Kidney (tissue), 22 donors: ENCODE measurements around the gene TRIM33. TPM values are rescaled to one million over a fixed set of nuclear protein-coding genes. Genes with fewer than 3 reads are reported as not detected.

Experiments
- DNase-seq, 5 donors: peaks; one replicate each; pipeline ENCODE4 v3.0.0-alpha.2; 2013 to 2020
- FAIRE-seq: peaks from 2 replicates; lab custom pipeline; 2012; peaks lifted over from hg19 to GRCh38; lab: Jason Lieb, UNC
- H3K27ac ChIP-seq, 2 donors: one replicate each; pipeline ENCODE4 v1.7.0; 2013; ENCODE audit warnings: low read depth in 2 of 2, low read length in 2 of 2, inconsistent platforms in 1 of 2
- H3K27me3 ChIP-seq: one replicate; pipeline ENCODE4 v1.7.1; 2013; ENCODE audit warnings: low read length, inconsistent platforms; ENCODE audit not compliant: control insufficient read depth, insufficient read depth
- H3K36me3 ChIP-seq, 3 donors: one replicate each; pipeline versions ENCODE4 v1.7.0 to v1.7.1; 2013; ENCODE audit warnings: low read length in 3 of 3, control low read depth in 1 of 3, inconsistent platforms in 1 of 3; ENCODE audit not compliant: insufficient read depth in 3 of 3, control insufficient read depth in 2 of 3
- H3K4me1 ChIP-seq, 3 donors: one replicate each; pipeline versions ENCODE4 v1.7.0 to v1.7.1; 2013; ENCODE audit warnings: low read length in 3 of 3, inconsistent platforms in 1 of 3, low read depth in 1 of 3; ENCODE audit not compliant: control insufficient read depth in 2 of 3, insufficient read depth in 2 of 3
- H3K4me3 ChIP-seq, 3 donors: one replicate each; pipeline versions ENCODE4 v1.7.0 to v1.8.1; 2013; ENCODE audit warnings: low read length in 3 of 3, control low read depth in 1 of 3, inconsistent platforms in 1 of 3
- H3K9ac ChIP-seq, 3 donors: one replicate each; pipeline versions ENCODE4 v1.7.0 to v1.7.1; 2013; ENCODE audit warnings: low read length in 3 of 3, control low read depth in 1 of 3, inconsistent platforms in 1 of 3
- H3K9me3 ChIP-seq, 3 donors: one replicate each; pipeline versions ENCODE4 v1.7.0 to v1.7.1; 2013; ENCODE audit warnings: low read length in 3 of 3, control low read depth in 1 of 3, inconsistent platforms in 1 of 3; ENCODE audit not compliant: control insufficient read depth in 2 of 3, insufficient read depth in 1 of 3
- intact Hi-C: fragments of 100-400 bp; cut with DNase I; formaldehyde crosslinking; loops from one replicate; pipeline ENCODE4 v1.11.1; 2022
- long read RNA-seq, 10 donors: library from polyadenylated mRNA in 1 of 10; unstranded in 1 of 10; transcript quantifications; one replicate each; pipeline ENCODE4 v2.0.0 and lab custom pipeline, GENCODE V29; 2021 to 2026
- polyA plus RNA-seq: library from polyadenylated mRNA; stranded (reverse); fragments of 350-450 nt; fragmentation: Illumina TruSeq; extraction: RNeasy Lipid Tissue Mini Kit (QIAGEN cat#74804); gene quantifications from one replicate; pipeline ENCODE4 v1.2.3, GENCODE V29; 2014; ENCODE audit warnings: low read depth, low replicate concordance; ENCODE audit not compliant: insufficient read depth
- total RNA-seq: library from RNA; stranded (reverse); fragmentation: NEBNext Ultra II Directional; extraction: Animal tissue kit (Norgen Biotek cat#: 25700); gene quantifications from one replicate; pipeline ENCODE4 v1.2.1, GENCODE V29; 2021
- TF ChIP-seq, protein P1 (sequence below): IDR thresholded peaks from 3 replicates; pipeline ENCODE4 v1.5.1; 2012; ENCODE audit warnings: mild to moderate bottlenecking, moderate library complexity, borderline replicate concordance; ENCODE audit not compliant: insufficient read depth; ENCODE audit errors: extremely low read depth
- donor health status: control.
- donor health status: control.
- donor health status: control.
- donor health status: control.
- donor health status: control.
- donor health status: DM: yes; HTN: yes; CAD: no.
- donor health status: Normal renal cell carcinoma (clear cell type).

Gene TRIM33
- total RNA-seq, result 36.2 TPM
- 13.3 TPM for polyA plus RNA-seq
- long read RNA-seq, donor 1, partial matches to known transcripts, result 0 of 1 reads
- long read RNA-seq, donor 1, other reads (novel, unspliced or antisense), result 0 of 1 reads
- long read RNA-seq, donor 2, full-length matches to known transcripts, result 1 of 1 reads
- long read RNA-seq, donor 2, partial matches to known transcripts, result 0 of 1 reads
- long read RNA-seq, donor 2, other reads (novel, unspliced or antisense), result 0 of 1 reads
- long read RNA-seq, donor 3, full-length matches to known transcripts, result 3 of 3 reads
- long read RNA-seq, donor 3, partial matches to known transcripts, result 0 of 3 reads
- long read RNA-seq, donor 3, other reads (novel, unspliced or antisense), result 0 of 3 reads
- long read RNA-seq, donor 4, full-length matches to known transcripts, result 3 of 8 reads
- long read RNA-seq, donor 4, partial matches to known transcripts, result 5 of 8 reads
- long read RNA-seq, donor 4, other reads (novel, unspliced or antisense), result 0 of 8 reads
- long read RNA-seq, donor 5, result 0 reads
- long read RNA-seq, donor 6, partial matches to known transcripts, result 0 of 1 reads
- long read RNA-seq, donor 6, other reads (novel, unspliced or antisense), result 0 of 1 reads
- long read RNA-seq, donor 7, full-length matches to known transcripts, result 8 of 22 reads
- long read RNA-seq, donor 7, partial matches to known transcripts, result 6 of 22 reads
- long read RNA-seq, donor 7, other reads (novel, unspliced or antisense), result 8 of 22 reads
- long read RNA-seq, donor 8, partial matches to known transcripts, result 6 of 7 reads
- long read RNA-seq, donor 8, other reads (novel, unspliced or antisense), result 0 of 7 reads
- long read RNA-seq, donor 9, result 0 reads
- long read RNA-seq, donor 10, partial matches to known transcripts, result 5 of 8 reads
- long read RNA-seq, donor 10, other reads (novel, unspliced or antisense), result 0 of 8 reads

DNA sequence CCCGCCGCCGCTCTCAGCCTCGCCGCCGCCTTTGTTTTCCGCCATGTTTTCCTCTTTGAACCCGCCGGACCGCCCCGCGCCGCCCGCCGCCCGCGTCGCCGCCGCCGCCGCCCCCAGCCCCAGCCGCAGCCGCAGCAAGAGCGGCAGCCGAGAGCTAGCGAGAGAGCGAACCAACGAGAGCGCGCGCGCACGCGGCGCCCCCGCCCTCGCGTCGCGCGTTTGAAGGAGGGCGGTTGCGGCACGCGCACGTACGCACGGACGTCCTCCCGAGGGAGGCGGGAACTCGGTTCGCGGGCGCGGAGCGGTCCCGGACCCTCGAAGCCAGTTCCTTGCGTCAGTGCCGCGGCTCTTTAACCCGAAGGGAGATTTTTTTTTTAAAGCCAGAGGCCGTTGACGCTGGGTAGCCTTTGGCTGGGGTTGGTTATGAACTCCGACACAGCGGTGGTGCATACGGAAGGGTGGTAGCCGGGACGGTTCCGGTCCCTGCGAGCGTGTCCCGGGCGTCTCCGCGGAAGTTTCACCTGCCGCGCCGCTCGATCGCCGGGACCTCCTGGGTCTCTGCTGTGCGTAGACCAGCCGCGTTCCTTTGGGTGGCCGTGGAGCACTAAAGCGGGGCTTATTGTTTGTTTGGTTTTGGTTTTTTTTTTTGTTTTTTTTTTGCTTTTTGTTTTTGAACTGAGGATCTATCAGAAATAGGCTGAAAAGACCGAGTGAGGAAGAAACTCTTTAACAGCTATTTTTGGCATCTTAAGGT is at the start of gene TRIM33:
TRIM33 (minus strand) TSS at position 172 of the 754 bp plus-strand sequence; CDS start at position 45, 127 bp downstream.
- Histone ChIP-seq H3K4me3 (peak within 1 kb of the TSS; percentile 78 to 91 (median 88)), H3K4me1 (peaks cover 0 to 15% (median 9%) of the 10 kb centered on the region in 3 donors), H3K27me3 (no peaks in the 10 kb centered on the region), H3K27ac (peak within 1 kb of the TSS; percentile 93), H3K9ac (peak within 1 kb of the TSS; percentile 60 to 93 (median 92)), H3K36me3 (no peaks in the 10 kb centered on the region), H3K9me3 (no peaks in the 10 kb centered on the region)
- DNase-seq (peak; percentile 94 to 98 (median 97)), FAIRE-seq (no peak)
- TF ChIP-seq, protein P1, sequence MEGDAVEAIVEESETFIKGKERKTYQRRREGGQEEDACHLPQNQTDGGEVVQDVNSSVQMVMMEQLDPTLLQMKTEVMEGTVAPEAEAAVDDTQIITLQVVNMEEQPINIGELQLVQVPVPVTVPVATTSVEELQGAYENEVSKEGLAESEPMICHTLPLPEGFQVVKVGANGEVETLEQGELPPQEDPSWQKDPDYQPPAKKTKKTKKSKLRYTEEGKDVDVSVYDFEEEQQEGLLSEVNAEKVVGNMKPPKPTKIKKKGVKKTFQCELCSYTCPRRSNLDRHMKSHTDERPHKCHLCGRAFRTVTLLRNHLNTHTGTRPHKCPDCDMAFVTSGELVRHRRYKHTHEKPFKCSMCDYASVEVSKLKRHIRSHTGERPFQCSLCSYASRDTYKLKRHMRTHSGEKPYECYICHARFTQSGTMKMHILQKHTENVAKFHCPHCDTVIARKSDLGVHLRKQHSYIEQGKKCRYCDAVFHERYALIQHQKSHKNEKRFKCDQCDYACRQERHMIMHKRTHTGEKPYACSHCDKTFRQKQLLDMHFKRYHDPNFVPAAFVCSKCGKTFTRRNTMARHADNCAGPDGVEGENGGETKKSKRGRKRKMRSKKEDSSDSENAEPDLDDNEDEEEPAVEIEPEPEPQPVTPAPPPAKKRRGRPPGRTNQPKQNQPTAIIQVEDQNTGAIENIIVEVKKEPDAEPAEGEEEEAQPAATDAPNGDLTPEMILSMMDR, result no peak
- intact Hi-C loops, result no loop called here

DNA sequence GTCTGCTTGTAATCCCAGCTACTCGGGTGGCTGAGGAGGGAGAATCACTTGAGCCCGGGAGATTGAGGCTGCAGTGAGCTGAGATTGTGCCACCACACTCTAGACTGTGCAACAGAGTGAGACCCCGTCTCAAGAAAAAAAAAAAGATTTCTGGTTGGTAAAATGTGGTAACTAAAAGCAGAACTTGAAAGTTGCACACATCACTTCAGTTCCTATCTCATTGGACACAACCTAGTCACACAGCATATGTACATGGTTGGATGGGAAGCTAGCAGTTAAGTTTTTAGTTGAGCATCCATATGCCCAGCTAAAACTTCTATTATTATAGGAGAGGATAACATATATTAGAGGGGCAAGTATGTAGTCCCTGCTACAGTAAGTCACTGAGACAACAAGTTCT is 48.4 kb upstream of the TRIM33 start:
- no peaks in the 10 kb centered on the region for H3K9me3 ChIP-seq
- no peak overlapping the region for H3K27ac ChIP-seq
- no peaks in the 10 kb centered on the region for H3K27me3 ChIP-seq
- H3K4me3 ChIP-seq, result no peak overlapping the region
- no peaks in the 10 kb centered on the region for H3K36me3 ChIP-seq
- TF ChIP-seq, protein P1, result no peak
- H3K4me1 ChIP-seq, result no peaks in the 10 kb centered on the region
- no peak overlapping the region for H3K9ac ChIP-seq
- FAIRE-seq (no peak), DNase-seq (no peak)
- intact Hi-C loops, result no loop called here

DNA sequence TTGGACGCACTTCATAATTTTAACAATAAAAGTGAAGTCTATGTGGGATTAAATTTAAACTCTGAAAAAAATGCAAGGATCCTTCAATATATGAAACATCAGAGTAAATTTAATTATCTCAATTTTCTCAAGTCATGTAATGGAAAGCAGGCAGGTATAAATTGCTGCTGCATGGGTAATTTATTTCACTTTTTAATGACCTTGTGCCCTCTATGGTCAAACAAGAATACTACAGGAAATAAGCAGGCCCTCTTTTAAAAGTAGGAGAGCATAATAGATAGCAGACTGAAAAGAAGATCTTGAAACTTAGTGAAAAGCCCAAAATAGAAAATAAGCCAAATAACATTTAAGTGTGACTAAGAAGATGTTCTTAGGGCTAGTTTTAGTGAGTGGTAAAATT is 47.5 kb upstream of the TRIM33 start:
- H3K27me3 ChIP-seq, result no peaks in the 10 kb centered on the region
- no peaks in the 10 kb centered on the region for H3K36me3 ChIP-seq
- no peak overlapping the region for H3K4me3 ChIP-seq
- FAIRE-seq (no peak), DNase-seq (no peak)
- intact Hi-C loops, result no loop called here
- no peaks in the 10 kb centered on the region for H3K9me3 ChIP-seq
- no peaks in the 10 kb centered on the region for H3K4me1 ChIP-seq
- H3K9ac ChIP-seq, result no peak overlapping the region
- no peak overlapping the region for H3K27ac ChIP-seq
- TF ChIP-seq, protein P1, result peak; percentile 15
